Transverse colon (tissue), 4 donors: ENCODE data around the gene HDAC3.

Experiments
- CTCF ChIP-seq, 5 experiments: fragments of 200-600 bp in 3 of 5; fragments of 450-650 bp in 2 of 5; sonication (generic) in 3 of 5; IDR thresholded peaks; 1 replicate in 2 of 5; 2 replicates in 3 of 5; pipeline ENCODE4 v1.5.1; 2016 to 2017; ENCODE audit warnings: antibody characterized with exemption in 5 of 5, inconsistent platforms in 3 of 5, mild to moderate bottlenecking in 2 of 5, moderate library complexity in 1 of 5
- EP300 ChIP-seq: sonication (generic); formaldehyde crosslinking; IDR thresholded peaks from one replicate; pipeline ENCODE4 v1.6.1; 2017; ENCODE audit warnings: antibody characterized with exemption, low read depth
- POLR2A ChIP-seq: fragments of 450-650 bp; IDR thresholded peaks from one replicate; pipeline ENCODE4 v1.6.1; 2016; ENCODE audit warnings: antibody characterized with exemption, mild to moderate bottlenecking, moderate library complexity
- POLR2AphosphoS5 ChIP-seq, 3 donors: sonication (generic); formaldehyde crosslinking; IDR thresholded peaks; one replicate each; pipeline ENCODE4 v1.6.1; 2016; ENCODE audit warnings: antibody characterized with exemption in 3 of 3

- TF ChIP-seq CTCF (IDR thresholded peaks at IDR 0.05): no peak
- no peak for TF ChIP-seq POLR2A
- no peak for TF ChIP-seq POLR2AphosphoS5 (IDR thresholded peaks at IDR 0.05)
- TF ChIP-seq EP300: no peak
Measured at GRCh38 chr5:141672841-141673813, 36.5 kb upstream of the HDAC3 start.
